Measurements from ENCODE around the gene E2F4. TPM values are rescaled to one million over a fixed set of nuclear protein-coding genes. Genes with fewer than 3 reads are reported as not detected.

Gene E2F4
- total RNA-seq, 6 experiments from 2014 or later = 14.4 to 36.4 (median 22.4) TPM

DNA sequence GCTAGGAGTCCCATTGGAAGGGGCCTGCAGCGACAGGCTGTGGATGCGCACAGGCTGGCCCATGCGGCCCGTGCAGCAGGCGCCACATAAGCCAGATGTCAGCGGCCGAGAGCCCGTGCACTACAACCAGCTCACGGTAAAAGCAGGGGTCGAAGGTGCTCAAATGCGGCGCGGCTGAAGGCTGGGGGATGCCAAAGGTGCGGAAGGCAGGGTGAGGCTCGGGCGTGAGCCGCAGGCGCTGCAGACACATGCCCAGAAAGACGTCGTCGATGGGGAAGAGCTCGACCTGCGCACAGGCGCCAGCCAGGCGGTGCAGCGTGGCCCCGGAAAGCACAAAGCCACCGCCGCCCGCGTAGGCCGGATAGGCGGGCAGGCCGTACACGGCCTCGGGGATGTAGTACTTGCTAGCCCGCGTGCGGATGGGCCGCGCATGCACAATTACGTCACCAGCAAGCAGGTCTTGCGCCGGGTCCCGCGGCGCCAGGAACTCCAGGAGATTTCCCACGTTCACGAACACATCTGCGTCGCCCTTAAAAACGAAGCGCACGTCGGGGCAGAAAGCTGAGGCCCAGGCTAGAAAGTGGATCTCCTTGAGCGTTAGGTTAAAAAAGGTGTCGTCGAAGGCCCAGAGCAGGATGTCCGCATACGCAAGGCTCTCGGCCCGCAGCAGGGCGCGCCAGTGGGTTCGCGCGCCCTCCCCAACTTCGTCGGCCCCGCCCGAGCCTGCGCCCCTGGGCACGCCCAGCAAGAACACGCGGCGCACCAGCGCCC lies 42.5 kb upstream of the E2F4 start:
- TF ChIP-seq POLR2A (IDR thresholded peaks at IDR 0.05) = no peak
- TF ChIP-seq, protein P1, sequence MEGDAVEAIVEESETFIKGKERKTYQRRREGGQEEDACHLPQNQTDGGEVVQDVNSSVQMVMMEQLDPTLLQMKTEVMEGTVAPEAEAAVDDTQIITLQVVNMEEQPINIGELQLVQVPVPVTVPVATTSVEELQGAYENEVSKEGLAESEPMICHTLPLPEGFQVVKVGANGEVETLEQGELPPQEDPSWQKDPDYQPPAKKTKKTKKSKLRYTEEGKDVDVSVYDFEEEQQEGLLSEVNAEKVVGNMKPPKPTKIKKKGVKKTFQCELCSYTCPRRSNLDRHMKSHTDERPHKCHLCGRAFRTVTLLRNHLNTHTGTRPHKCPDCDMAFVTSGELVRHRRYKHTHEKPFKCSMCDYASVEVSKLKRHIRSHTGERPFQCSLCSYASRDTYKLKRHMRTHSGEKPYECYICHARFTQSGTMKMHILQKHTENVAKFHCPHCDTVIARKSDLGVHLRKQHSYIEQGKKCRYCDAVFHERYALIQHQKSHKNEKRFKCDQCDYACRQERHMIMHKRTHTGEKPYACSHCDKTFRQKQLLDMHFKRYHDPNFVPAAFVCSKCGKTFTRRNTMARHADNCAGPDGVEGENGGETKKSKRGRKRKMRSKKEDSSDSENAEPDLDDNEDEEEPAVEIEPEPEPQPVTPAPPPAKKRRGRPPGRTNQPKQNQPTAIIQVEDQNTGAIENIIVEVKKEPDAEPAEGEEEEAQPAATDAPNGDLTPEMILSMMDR (IDR thresholded peaks at IDR 0.05) = no peak
- no peak overlapping the region for H3K27ac ChIP-seq
- peak; percentile 5 to 49 (median 26) for ATAC-seq
- H3K27me3 ChIP-seq = no peaks in the 10 kb centered on the region
- peak in 1 of 3 donors; percentile 60 for DNase-seq
- H3K4me3 ChIP-seq = no peak overlapping the region
- H3K36me3 ChIP-seq = peaks cover 2 to 42% (median 20%) of the 10 kb centered on the region in 4 donors
- intact Hi-C loops (cut with DNase I) = loop anchor here (10.0 kb wide), 3 partner anchors 45 to 175 kb away; partner anchors contain the start of gene PHAF1 (in 1 of the 2)
- WGBS (ENCODE audit: insufficient coverage, low coverage, low lambda C conversion rate, missing lambda C conversion rate) = 43% methylated on average over 18 of the region's 77 CpGs
- no peaks in the 10 kb centered on the region for H3K9me3 ChIP-seq
- peaks cover 0 to 15% (median 0%) of the 10 kb centered on the region in 4 donors for H3K4me1 ChIP-seq

DNA sequence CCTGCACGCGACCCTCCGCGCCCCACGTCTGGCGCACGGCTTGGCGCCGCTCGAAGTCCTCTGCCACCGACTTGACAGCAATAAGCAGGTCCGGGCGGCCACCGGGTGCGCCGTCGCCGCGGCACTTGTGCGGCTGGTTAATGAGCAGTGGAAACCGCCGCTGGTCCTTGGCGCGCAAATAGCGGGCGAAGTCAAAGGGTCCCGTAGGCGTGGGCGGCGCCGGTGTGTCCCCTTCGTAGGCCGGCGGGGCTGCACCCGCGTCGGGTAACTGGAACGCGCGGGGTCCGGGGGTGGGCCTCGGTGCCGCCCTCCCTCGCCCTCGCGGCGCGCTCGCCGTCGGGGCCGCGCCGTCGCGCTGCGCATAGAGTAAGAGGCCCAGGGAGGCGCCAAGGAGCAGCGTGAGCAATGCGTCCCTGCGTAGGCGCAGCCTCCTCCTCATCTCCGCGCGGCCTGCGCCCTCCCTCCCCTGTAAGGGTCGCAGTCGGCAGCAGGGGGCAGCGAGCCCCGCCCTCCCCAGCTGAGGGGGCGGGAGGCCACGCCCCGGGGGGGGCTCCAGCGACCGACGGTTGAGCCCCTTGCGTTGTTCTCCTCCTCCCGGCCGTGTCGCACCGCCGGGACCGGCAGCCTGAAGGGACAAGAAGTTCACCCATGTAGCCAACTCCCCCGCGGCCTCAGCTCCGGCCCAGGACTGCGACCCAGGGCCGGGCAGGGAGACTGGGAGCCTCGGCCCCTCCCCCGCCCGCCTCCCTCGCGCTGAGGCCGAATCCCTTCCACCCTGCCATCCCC lies 41.7 kb upstream of the E2F4 start:
- DNase-seq = peak in 1 of 3 donors; percentile 60
- no peak for TF ChIP-seq POLR2A (IDR thresholded peaks at IDR 0.05)
- TF ChIP-seq, protein P1 (IDR thresholded peaks at IDR 0.05) = peak in 3 of 4 donors; percentile 3 to 34 (median 17)
- peaks cover 0 to 34% (median 17%) of the 10 kb centered on the region in 4 donors for H3K36me3 ChIP-seq
- peak; percentile 22 to 32 (median 28) for ATAC-seq
- peaks cover 0 to 20% (median 0%) of the 10 kb centered on the region in 4 donors for H3K4me1 ChIP-seq
- peak overlapping the region; percentile 47 to 54 (median 48) for H3K4me3 ChIP-seq
- no peaks in the 10 kb centered on the region for H3K27me3 ChIP-seq
- H3K27ac ChIP-seq = peak overlapping the region; percentile 26 to 54 (median 40)
- H3K9me3 ChIP-seq = no peaks in the 10 kb centered on the region
- intact Hi-C loops (cut with DNase I) = loop anchor here (10.0 kb wide), 3 partner anchors 45 to 175 kb away; partner anchors contain the start of gene PHAF1 (in 1 of the 2)
- WGBS (ENCODE audit: insufficient coverage, low coverage, low lambda C conversion rate, missing lambda C conversion rate) = 51% methylated on average over 10 of the region's 94 CpGs

DNA sequence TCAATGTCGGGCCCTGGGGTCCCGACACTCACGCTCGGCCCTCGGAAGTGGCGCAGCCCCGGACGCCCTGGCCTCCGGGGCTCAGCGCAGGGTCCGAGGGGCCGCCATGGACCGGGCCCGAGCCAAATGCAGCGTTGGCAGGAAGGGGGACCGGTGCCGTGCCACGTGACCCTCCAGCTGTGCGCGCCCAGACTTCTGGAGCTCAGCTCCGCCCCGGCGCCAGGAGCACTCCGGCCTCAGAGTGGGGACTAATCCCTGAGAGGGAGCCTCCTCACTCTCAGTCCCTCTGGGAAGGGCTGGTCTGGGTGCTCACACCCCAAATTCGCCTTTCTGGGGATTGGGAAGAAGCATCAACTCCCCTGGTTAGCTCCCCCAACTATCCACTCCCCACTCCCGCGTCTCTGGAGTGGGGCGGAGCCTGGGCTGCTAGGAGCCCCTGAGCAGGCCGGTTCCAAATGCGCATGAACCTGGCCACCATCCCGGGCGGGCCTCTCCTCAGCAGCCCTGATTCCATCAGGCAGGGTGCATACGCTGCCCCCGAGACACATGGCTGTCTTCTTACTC lies 41.0 kb upstream of the E2F4 start, which contains the start of gene B3GNT9:
B3GNT9 (minus strand) TSS at position 166 of the 564 bp plus-strand sequence. CDS start 513 bp downstream, outside the sequence.
- H3K27ac ChIP-seq = peak within 1 kb of the TSS; percentile 26 to 54 (median 40)
- peak in 2 of 3 donors; percentile 70 to 73 for DNase-seq
- ATAC-seq = peak; percentile 45 to 57 (median 50)
- peaks cover 0 to 27% (median 12%) of the 10 kb centered on the region in 4 donors for H3K36me3 ChIP-seq
- H3K9me3 ChIP-seq = no peaks in the 10 kb centered on the region
- H3K4me1 ChIP-seq = peaks cover 0 to 27% (median 2%) of the 10 kb centered on the region in 4 donors
- TF ChIP-seq, protein P1 (IDR thresholded peaks at IDR 0.05) = no peak
- no peak for TF ChIP-seq POLR2A (IDR thresholded peaks at IDR 0.05)
- intact Hi-C loops (cut with DNase I) = loop anchor here (10.0 kb wide), 3 partner anchors 46 to 176 kb away; partner anchors contain the start of gene PHAF1 (in 1 of the 2)
- H3K4me3 ChIP-seq = peak within 1 kb of the TSS; percentile 47 to 54 (median 48)
- 4% methylated on average over 14 of the region's 34 CpGs for WGBS (ENCODE audit: insufficient coverage, low coverage, low lambda C conversion rate, missing lambda C conversion rate)
- H3K27me3 ChIP-seq = no peaks in the 10 kb centered on the region
